Testis (tissue), 2 donors: ENCODE data around the gene ACVRL1.

Experiments used
- POLR2A ChIP-seq: fragments of 450-650 bp; IDR thresholded peaks from one replicate; pipeline ENCODE4 v1.6.1; 2017; ENCODE audit warnings: antibody characterized with exemption, mild to moderate bottlenecking, moderate library complexity
- TF ChIP-seq, protein P1 (sequence below), 3 experiments: fragments of 450-650 bp in 2 of 3; fragments of 200-600 bp in 1 of 3; sonication (generic) in 1 of 3; IDR thresholded peaks; one replicate each; pipeline ENCODE4 v1.5.1; 2016 to 2019; ENCODE audit warnings: antibody characterized with exemption in 3 of 3, mild to moderate bottlenecking in 2 of 3, moderate library complexity in 1 of 3

DNA sequence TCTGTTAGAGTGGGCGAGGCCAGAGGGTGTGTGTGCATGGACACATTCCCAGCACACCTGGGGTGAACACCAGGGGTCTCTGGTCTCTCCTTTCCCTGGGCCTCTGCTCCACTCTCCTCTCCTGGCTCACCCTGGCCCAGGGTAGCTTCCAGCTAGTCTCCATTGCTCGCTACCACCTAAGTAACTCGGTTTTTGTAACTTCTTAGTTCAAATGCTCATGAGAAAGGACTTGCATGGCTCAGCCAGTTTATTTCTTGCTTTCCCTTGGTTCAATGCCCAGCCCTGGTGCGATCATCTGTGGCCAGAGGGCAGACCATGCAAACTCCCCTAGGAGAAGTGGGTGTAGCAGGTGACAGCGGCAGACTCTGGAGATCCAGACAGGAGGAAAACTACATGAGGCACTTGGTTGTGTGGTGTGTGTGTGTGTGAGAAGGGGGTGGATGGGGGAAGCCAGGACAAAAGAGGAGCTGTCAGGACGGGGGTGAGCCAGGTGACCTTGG, 35.2 kb downstream of the ACVRL1 start:
- TF ChIP-seq, protein P1, sequence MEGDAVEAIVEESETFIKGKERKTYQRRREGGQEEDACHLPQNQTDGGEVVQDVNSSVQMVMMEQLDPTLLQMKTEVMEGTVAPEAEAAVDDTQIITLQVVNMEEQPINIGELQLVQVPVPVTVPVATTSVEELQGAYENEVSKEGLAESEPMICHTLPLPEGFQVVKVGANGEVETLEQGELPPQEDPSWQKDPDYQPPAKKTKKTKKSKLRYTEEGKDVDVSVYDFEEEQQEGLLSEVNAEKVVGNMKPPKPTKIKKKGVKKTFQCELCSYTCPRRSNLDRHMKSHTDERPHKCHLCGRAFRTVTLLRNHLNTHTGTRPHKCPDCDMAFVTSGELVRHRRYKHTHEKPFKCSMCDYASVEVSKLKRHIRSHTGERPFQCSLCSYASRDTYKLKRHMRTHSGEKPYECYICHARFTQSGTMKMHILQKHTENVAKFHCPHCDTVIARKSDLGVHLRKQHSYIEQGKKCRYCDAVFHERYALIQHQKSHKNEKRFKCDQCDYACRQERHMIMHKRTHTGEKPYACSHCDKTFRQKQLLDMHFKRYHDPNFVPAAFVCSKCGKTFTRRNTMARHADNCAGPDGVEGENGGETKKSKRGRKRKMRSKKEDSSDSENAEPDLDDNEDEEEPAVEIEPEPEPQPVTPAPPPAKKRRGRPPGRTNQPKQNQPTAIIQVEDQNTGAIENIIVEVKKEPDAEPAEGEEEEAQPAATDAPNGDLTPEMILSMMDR (IDR thresholded peaks at IDR 0.05) = no peak
- TF ChIP-seq POLR2A = no peak
